HG03378 (cell line): ENCODE data around the gene CCHCR1.
"Not testable (repeated sequence)": the region's sequence is repeated elsewhere in the genome, so short reads cannot be mapped to it uniquely, and the experiment has no call there.

Experiments
- ATAC-seq: cut with Tn5 transposase; IDR thresholded peaks from one replicate; pipeline ENCODE4 v1.9.1; 2021; ENCODE audit warnings: mild to moderate bottlenecking, moderate library complexity; ENCODE audit not compliant: unreplicated experiment

CCHCR1 gene

DNA sequence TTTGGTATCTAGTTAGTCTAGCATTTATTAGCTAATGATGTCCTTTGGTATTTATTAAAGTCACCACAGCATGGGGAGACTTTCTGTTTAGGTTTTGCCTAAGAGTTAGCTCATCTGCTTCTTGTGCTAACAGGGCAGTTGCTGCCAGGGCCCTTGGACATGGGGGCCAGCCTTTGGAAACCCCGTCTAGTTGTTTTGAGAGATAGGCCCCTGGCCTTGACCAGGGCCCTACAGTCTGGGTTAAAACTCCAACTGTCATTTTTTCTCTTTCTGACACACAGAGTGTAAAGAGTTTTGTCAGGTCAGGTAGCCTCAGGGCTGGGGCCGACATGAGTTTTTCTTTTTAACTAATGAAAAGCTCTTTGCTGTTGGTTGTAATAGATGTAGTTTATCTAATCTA, 25.7 kb upstream of the CCHCR1 start:
- not testable (repeated sequence) for ATAC-seq

GRCh38 chr6:31180500-31180899, 22.9 kb upstream of the CCHCR1 start:
- ATAC-seq: no peak

GRCh38 chr6:31179896-31180295, 22.3 kb upstream of the CCHCR1 start:
- ATAC-seq: no peak

DNA sequence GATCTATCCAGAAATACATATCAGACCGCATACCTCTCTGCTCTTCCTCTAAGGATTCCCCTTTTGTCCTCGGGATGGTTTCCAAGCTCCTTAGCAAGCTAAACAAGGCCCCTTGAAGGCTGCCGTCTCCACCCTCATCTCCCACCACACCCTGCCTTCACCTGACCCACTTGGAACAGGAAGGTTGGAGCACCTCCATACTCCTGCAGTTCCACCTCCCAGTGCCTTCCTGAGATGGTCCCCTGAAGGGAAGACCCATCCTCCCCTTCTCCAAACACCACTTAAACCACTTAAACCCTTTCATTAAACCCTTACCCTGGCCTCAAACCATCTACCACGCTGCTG, 21.4 kb upstream of the CCHCR1 start:
- ATAC-seq: no peak

- no peak for ATAC-seq
Observed at GRCh38 chr6:31178143-31179041, 20.8 kb upstream of the CCHCR1 start.

GRCh38 chr6:31175971-31176370, 18.4 kb upstream of the CCHCR1 start:
- ATAC-seq: no peak

- ATAC-seq: no peak
Observed at GRCh38 chr6:31174378-31174777, 16.8 kb upstream of the CCHCR1 start.

- ATAC-seq: no peak
Observed at GRCh38 chr6:31173406-31173805, 15.8 kb upstream of the CCHCR1 start.

GRCh38 chr6:31172973-31173384, 15.4 kb upstream of the CCHCR1 start:
- ATAC-seq: no peak

- ATAC-seq: no peak
Observed at GRCh38 chr6:31171931-31172905, 14.6 kb upstream of the CCHCR1 start.

- no peak for ATAC-seq
Observed at GRCh38 chr6:31170987-31171671, 13.5 kb upstream of the CCHCR1 start.

DNA sequence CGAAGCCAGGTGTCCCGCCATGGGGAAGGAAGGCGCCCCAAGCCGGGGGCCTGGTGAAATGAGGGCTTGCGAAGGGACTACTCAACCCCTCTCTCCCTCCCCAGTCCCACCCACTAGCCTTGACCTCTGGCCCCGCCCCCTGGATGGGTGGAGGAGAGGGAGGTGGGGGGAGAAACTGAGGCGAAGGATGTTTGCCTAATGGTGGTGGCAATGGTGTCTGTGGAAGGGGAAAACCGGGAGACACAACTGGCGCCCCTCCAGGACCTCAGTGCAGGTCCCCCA, 12.9 kb upstream of the CCHCR1 start, which contains the start of gene POU5F1:
Gene POU5F1, minus strand, starts transcription at position 83 of the 282 bp plus-strand sequence. Its CDS starts 62 bp downstream, at position 21.
- ATAC-seq: no peak

DNA sequence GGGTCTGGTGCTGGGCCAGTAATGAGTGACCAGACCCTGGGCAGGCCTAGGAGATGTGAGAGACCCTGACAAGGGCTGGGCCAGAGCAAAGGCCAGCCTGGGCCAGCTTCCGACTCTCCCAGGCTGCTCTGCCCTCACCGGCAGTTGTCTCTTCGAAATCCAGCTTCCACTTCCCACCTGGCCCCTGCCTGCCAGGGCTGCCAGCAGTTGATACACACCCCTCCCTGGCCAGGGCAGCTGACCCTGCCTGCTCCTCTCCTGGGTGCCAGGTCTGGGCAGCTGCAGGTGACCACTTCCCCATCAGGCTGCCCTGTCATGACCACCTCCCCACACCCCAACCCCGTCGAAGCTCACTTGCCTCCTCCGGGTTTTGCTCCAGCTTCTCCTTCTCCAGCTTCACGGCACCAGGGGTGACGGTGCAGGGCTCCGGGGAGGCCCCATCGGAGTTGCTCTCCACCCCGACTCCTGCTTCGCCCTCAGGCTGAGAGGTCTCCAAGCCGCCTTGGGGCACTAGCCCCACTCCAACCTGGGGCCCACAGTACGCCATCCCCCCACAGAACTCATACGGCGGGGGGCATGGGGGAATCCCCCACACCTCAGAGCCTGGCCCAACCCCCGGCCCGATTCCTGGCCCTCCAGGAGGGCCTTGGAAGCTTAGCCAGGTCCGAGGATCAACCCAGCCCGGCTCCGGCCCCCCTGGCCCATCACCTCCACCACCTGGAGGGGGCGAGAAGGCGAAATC, 12.4 kb upstream of the CCHCR1 start:
- not testable (repeated sequence) for ATAC-seq

GRCh38 chr6:31169123-31169857, 11.7 kb upstream of the CCHCR1 start:
- no peak for ATAC-seq

DNA sequence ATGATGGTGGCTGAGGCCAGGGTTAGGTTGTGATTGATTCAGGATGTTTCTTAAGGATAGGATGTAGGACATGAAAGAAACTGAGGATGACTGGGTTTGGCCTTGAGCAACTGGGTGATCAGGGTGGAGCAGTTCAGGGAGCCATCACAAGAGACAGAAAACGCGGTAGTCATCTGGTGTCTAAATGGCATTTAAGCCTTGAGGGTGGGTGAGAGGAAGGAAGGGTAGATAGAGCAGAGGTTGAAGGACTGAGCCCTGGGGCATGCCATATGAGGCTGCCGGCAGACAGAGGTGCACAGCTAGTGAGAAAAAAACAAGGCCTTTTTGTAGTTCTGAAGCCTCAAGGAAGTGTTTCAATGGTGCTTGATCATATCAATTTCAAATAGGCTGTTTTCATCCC, 11.0 kb upstream of the CCHCR1 start:
- ATAC-seq: no peak

GRCh38 chr6:31165986-31166385, 8.4 kb upstream of the CCHCR1 start:
- no peak for ATAC-seq

DNA sequence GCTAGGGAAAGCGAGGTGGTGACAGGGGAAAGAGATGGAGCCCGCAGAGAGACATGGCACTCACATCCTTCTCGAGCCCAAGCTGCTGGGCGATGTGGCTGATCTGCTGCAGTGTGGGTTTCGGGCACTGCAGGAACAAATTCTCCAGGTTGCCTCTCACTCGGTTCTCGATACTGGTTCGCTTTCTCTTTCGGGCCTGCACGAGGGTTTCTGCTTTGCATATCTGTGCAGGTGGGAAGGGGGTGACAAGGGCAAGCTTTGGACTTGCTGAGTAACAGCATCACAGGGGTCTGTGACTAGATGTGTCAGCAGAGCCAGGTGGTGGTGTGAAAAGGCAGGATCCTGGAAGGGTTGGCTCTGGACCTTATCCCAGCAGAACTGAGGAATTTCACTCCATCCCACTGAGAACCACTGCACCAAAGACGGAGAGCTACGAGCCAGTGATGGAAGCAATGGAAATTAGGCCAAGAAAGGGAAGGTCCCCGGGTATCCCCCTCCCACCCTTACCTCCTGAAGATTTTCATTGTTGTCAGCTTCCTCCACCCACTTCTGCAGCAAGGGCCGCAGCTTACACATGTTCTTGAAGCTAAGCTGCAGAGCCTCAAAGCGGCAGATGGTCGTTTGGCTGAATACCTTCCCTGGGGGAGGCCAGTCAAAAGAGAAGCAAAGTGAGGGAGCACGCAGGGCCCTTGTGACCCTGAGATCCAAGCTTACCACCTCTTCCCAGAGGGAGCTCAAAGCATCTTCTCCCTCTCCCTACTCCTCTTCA, 7.6 kb upstream of the CCHCR1 start:
- peak; percentile 50 for ATAC-seq

GRCh38 chr6:31164475-31165063, 7.0 kb upstream of the CCHCR1 start:
- ATAC-seq: not testable (repeated sequence)

- ATAC-seq: no peak
Observed at GRCh38 chr6:31163922-31164321, 6.3 kb upstream of the CCHCR1 start.
